Measurements from ENCODE around the gene SLC35F1. TPM values are rescaled to one million over a fixed set of nuclear protein-coding genes. Genes with fewer than 3 reads are reported as not detected.

Gene SLC35F1
- total RNA-seq, 2 donors from 2014 or later, result not detected

GRCh38 chr6:118042855-118043254, 135.8 kb downstream of the SLC35F1 start:
- ATAC-seq (no peak), DNase-seq (ENCODE audit: low spot score in 2 of 2) (no peak)
- Mint-ChIP-seq H3K9me3 (no peaks in the 10 kb centered on the region), H3K36me3 (no peaks in the 10 kb centered on the region), H3K27ac (no peak overlapping the region)

GRCh38 chr6:118044275-118044674, 137.2 kb downstream of the SLC35F1 start:
- ATAC-seq, result no peak
- DNase-seq (ENCODE audit: low spot score in 2 of 2), result no peak
- H3K36me3 Mint-ChIP-seq, result no peaks in the 10 kb centered on the region
- no peak overlapping the region for H3K27ac Mint-ChIP-seq
- no peaks in the 10 kb centered on the region for H3K9me3 Mint-ChIP-seq

- no peak overlapping the region for H3K27ac Mint-ChIP-seq
- H3K9me3 Mint-ChIP-seq, result no peaks in the 10 kb centered on the region
- DNase-seq (ENCODE audit: low spot score in 2 of 2), result no peak
- H3K36me3 Mint-ChIP-seq, result no peaks in the 10 kb centered on the region
- no peak for ATAC-seq
These were observed 147.0 kb downstream of the SLC35F1 start for GRCh38 chr6:118054082-118054481.

GRCh38 chr6:118061666-118062065, 154.6 kb downstream of the SLC35F1 start:
- Mint-ChIP-seq H3K36me3 (no peaks in the 10 kb centered on the region), H3K9me3 (no peaks in the 10 kb centered on the region), H3K27ac (no peak overlapping the region)
- DNase-seq (ENCODE audit: low spot score in 2 of 2) (no peak), ATAC-seq (no peak)

- Mint-ChIP-seq H3K9me3 (no peaks in the 10 kb centered on the region), H3K36me3 (no peaks in the 10 kb centered on the region), H3K27ac (no peak overlapping the region)
- no peak for ATAC-seq
- DNase-seq (ENCODE audit: low spot score in 2 of 2), result no peak
These were observed 173.5 kb downstream of the SLC35F1 start for GRCh38 chr6:118080547-118080946.

- Mint-ChIP-seq H3K27ac (no peak overlapping the region), H3K9me3 (peaks cover 0 to 1% of the 10 kb centered on the region in 2 donors), H3K36me3 (no peaks in the 10 kb centered on the region)
- DNase-seq (ENCODE audit: low spot score in 2 of 2) (no peak), ATAC-seq (no peak)
These were observed 176.6 kb downstream of the SLC35F1 start for GRCh38 chr6:118083711-118084110.

- DNase-seq (ENCODE audit: low spot score in 2 of 2), result no peak
- Mint-ChIP-seq H3K9me3 (peaks cover 4 to 9% of the 10 kb centered on the region in 2 donors), H3K27ac (no peak overlapping the region), H3K36me3 (no peaks in the 10 kb centered on the region)
- no peak for ATAC-seq
These were observed 178.6 kb downstream of the SLC35F1 start for GRCh38 chr6:118085665-118086064.

GRCh38 chr6:118086159-118086558, 179.1 kb downstream of the SLC35F1 start:
- Mint-ChIP-seq H3K9me3 (peaks cover 8 to 12% of the 10 kb centered on the region in 2 donors), H3K27ac (peak overlapping the region in 1 of 2 donors; percentile 15), H3K36me3 (peaks cover 0 to 4% of the 10 kb centered on the region in 2 donors)
- ATAC-seq (no peak), DNase-seq (ENCODE audit: low spot score in 2 of 2) (no peak)

GRCh38 chr6:118092086-118092485, 185.0 kb downstream of the SLC35F1 start:
- DNase-seq (ENCODE audit: low spot score in 2 of 2), result no peak
- Mint-ChIP-seq H3K27ac (no peak overlapping the region), H3K9me3 (peaks cover 28 to 34% of the 10 kb centered on the region in 2 donors), H3K36me3 (peaks cover 7 to 22% of the 10 kb centered on the region in 2 donors)
- ATAC-seq, result no peak

- H3K36me3 Mint-ChIP-seq, result peaks cover 0 to 10% of the 10 kb centered on the region in 2 donors
- DNase-seq (ENCODE audit: low spot score in 2 of 2), result no peak
- H3K9me3 Mint-ChIP-seq, result peaks cover 15 to 25% of the 10 kb centered on the region in 2 donors
- H3K27ac Mint-ChIP-seq, result no peak overlapping the region
- no peak for ATAC-seq
These were observed 190.5 kb downstream of the SLC35F1 start for GRCh38 chr6:118097576-118097975.

- no peak for DNase-seq (ENCODE audit: low spot score in 2 of 2)
- Mint-ChIP-seq H3K9me3 (peaks cover under 1 to 13% of the 10 kb centered on the region in 2 donors), H3K36me3 (no peaks in the 10 kb centered on the region), H3K27ac (no peak overlapping the region)
- ATAC-seq, result no peak
These were observed 193.7 kb downstream of the SLC35F1 start for GRCh38 chr6:118100717-118101116.

GRCh38 chr6:118101220-118101619, 194.2 kb downstream of the SLC35F1 start:
- Mint-ChIP-seq H3K36me3 (no peaks in the 10 kb centered on the region), H3K27ac (no peak overlapping the region), H3K9me3 (peaks cover 0 to 13% of the 10 kb centered on the region in 2 donors)
- no peak for DNase-seq (ENCODE audit: low spot score in 2 of 2)
- no peak for ATAC-seq

GRCh38 chr6:118101831-118102345, 194.8 kb downstream of the SLC35F1 start:
- ATAC-seq, result no peak
- Mint-ChIP-seq H3K36me3 (no peaks in the 10 kb centered on the region), H3K27ac (no peak overlapping the region), H3K9me3 (peaks cover 0 to 13% of the 10 kb centered on the region in 2 donors)
- DNase-seq (ENCODE audit: low spot score in 2 of 2), result no peak

- no peak overlapping the region for H3K27ac Mint-ChIP-seq
- H3K36me3 Mint-ChIP-seq, result no peaks in the 10 kb centered on the region
- peaks cover 0 to 13% of the 10 kb centered on the region in 2 donors for H3K9me3 Mint-ChIP-seq
- ATAC-seq (no peak), DNase-seq (ENCODE audit: low spot score in 2 of 2) (no peak)
These were observed 195.3 kb downstream of the SLC35F1 start for GRCh38 chr6:118102401-118102800.

- ATAC-seq (no peak), DNase-seq (ENCODE audit: low spot score in 2 of 2) (no peak)
- no peaks in the 10 kb centered on the region for H3K36me3 Mint-ChIP-seq
- H3K9me3 Mint-ChIP-seq, result peaks cover 0 to 13% of the 10 kb centered on the region in 2 donors
- no peak overlapping the region for H3K27ac Mint-ChIP-seq
These were observed 196.5 kb downstream of the SLC35F1 start for GRCh38 chr6:118103381-118104146.

GRCh38 chr6:118122161-118122725, 215.2 kb downstream of the SLC35F1 start:
- no peak overlapping the region for H3K27ac Mint-ChIP-seq
- ATAC-seq (no peak), DNase-seq (ENCODE audit: low spot score in 2 of 2) (no peak)
- H3K36me3 Mint-ChIP-seq, result no peaks in the 10 kb centered on the region
- H3K9me3 Mint-ChIP-seq, result peaks cover 0 to 4% of the 10 kb centered on the region in 2 donors

GRCh38 chr6:118122801-118123200, 215.7 kb downstream of the SLC35F1 start:
- H3K36me3 Mint-ChIP-seq, result no peaks in the 10 kb centered on the region
- ATAC-seq (peak in 1 of 2 donors; percentile 39), DNase-seq (ENCODE audit: low spot score in 2 of 2) (no peak)
- no peak overlapping the region for H3K27ac Mint-ChIP-seq
- H3K9me3 Mint-ChIP-seq, result peaks cover 0 to 4% of the 10 kb centered on the region in 2 donors

All from activated naive CD4-positive, alpha-beta T cell treated with anti-CD3 and anti-CD28 coated beads, Interleukin-2, amount 50 U/mL, for 72 hours (primary cell).